Neuronal stem cell (in vitro differentiated cells): Measurements from ENCODE around the gene ULK3.
A peak's percentile ranks its signal among the peaks of the same experiment; 100 is the strongest.

Source experiments
- DNase-seq: peaks from one replicate; pipeline ENCODE4 v3.0.0-alpha.2; 2013; ENCODE audit warnings: low spot score
- H2AFZ ChIP-seq: one replicate; pipeline ENCODE4 v1.6.1; 2013; ENCODE audit warnings: mild to moderate bottlenecking, low read length, inconsistent platforms
- H2AK5ac ChIP-seq: 2 replicates; pipeline ENCODE4 v1.6.1; 2013; ENCODE audit warnings: low read depth, mild to moderate bottlenecking, inconsistent platforms, low read length, moderate library complexity, mixed read lengths
- H2BK120ac ChIP-seq: 2 replicates; pipeline ENCODE4 v1.6.1; 2013; ENCODE audit warnings: low read depth, mild to moderate bottlenecking, inconsistent platforms, low read length, moderate library complexity, mixed read lengths
- H2BK12ac ChIP-seq: one replicate; pipeline ENCODE4 v1.6.1; 2013; ENCODE audit warnings: low read length, inconsistent platforms
- H2BK15ac ChIP-seq: 2 replicates; pipeline ENCODE4 v1.6.1; 2013; ENCODE audit warnings: mild to moderate bottlenecking, low read length, inconsistent platforms, mixed read lengths
- H2BK5ac ChIP-seq: one replicate; pipeline ENCODE4 v1.6.1; 2013; ENCODE audit warnings: inconsistent platforms, mild to moderate bottlenecking, low read length, moderate library complexity
- H3K14ac ChIP-seq: one replicate; pipeline ENCODE4 v1.6.1; 2013; ENCODE audit warnings: low read length, inconsistent platforms
- H3K18ac ChIP-seq: 2 replicates; pipeline ENCODE4 v1.6.1; 2013; ENCODE audit warnings: low read length, inconsistent platforms
- H3K23ac ChIP-seq: 2 replicates; pipeline ENCODE4 v1.6.1; 2013; ENCODE audit warnings: low read depth, mild to moderate bottlenecking, mixed read lengths, low read length, inconsistent platforms; ENCODE audit not compliant: poor library complexity
- H3K27ac ChIP-seq: replicated peaks from 3 replicates; pipeline ENCODE4 v1.5.1; 2013; ENCODE audit warnings: low read length, inconsistent platforms
- H3K27me3 ChIP-seq, 3 experiments: 2 replicates each; pipeline ENCODE4 v1.6.1; 2013; ENCODE audit warnings: low read length in 3 of 3, mild to moderate bottlenecking in 2 of 3, inconsistent platforms in 1 of 3, low read depth in 1 of 3, mixed read lengths in 1 of 3, moderate library complexity in 1 of 3; ENCODE audit not compliant: control insufficient read depth in 3 of 3, insufficient read depth in 3 of 3
- H3K36me3 ChIP-seq, 2 donors: replicated peaks in 1 of 2; 2 replicates each; pipeline ENCODE4 v1.6.1; 2013; ENCODE audit warnings: low read length in 2 of 2; ENCODE audit not compliant: control insufficient read depth in 2 of 2, insufficient read depth in 2 of 2
- H3K4ac ChIP-seq: 2 replicates; pipeline ENCODE4 v1.6.1; 2013; ENCODE audit warnings: inconsistent platforms, mild to moderate bottlenecking, low read length, moderate library complexity
- H3K4me1 ChIP-seq, 2 donors: 1 replicate in 1 of 2; 2 replicates in 1 of 2; pipeline ENCODE4 v1.6.1; 2013; ENCODE audit warnings: low read length in 2 of 2, low read depth in 1 of 2; ENCODE audit not compliant: control insufficient read depth in 2 of 2, insufficient read depth in 1 of 2
- H3K4me2 ChIP-seq: one replicate; pipeline ENCODE4 v1.6.1; 2013; ENCODE audit warnings: mild to moderate bottlenecking, low read length, inconsistent platforms; ENCODE audit not compliant: insufficient read depth, poor library complexity, severe bottlenecking
- H3K4me3 ChIP-seq, 2 donors: 2 replicates each; pipeline ENCODE4 v1.5.1; 2013; ENCODE audit warnings: low read length in 2 of 2, mild to moderate bottlenecking in 2 of 2, inconsistent platforms in 1 of 2, moderate library complexity in 1 of 2
- H3K79me1 ChIP-seq: one replicate; pipeline ENCODE4 v1.6.1; 2013; ENCODE audit warnings: low read depth, mild to moderate bottlenecking, inconsistent platforms, low read length, moderate library complexity
- H3K9ac ChIP-seq: one replicate; pipeline ENCODE4 v1.6.1; 2013; ENCODE audit warnings: mild to moderate bottlenecking, low read depth, low read length, inconsistent platforms; ENCODE audit not compliant: poor library complexity
- H3K9me3 ChIP-seq, 2 donors: replicated peaks in 1 of 2; 2 replicates each; pipeline versions ENCODE3 to v1.6.1; 2013; ENCODE audit warnings: low read length in 2 of 2, mild to moderate bottlenecking in 2 of 2, inconsistent platforms in 1 of 2, low read depth in 1 of 2, mixed read lengths in 1 of 2, moderate library complexity in 1 of 2; ENCODE audit not compliant: control insufficient read depth in 2 of 2, insufficient read depth in 1 of 2
- H4K8ac ChIP-seq: one replicate; pipeline ENCODE4 v1.6.1; 2013; ENCODE audit warnings: low read depth, mild to moderate bottlenecking, inconsistent platforms, low read length, moderate library complexity
- H4K91ac ChIP-seq: one replicate; pipeline ENCODE4 v1.6.1; 2013; ENCODE audit warnings: low read length, low read depth, mild to moderate bottlenecking, inconsistent platforms; ENCODE audit not compliant: poor library complexity
- WGBS, 2 donors: extraction: QIAGEN DNeasy Blood & Tissue Kit; methylation state at CpG; one replicate each; pipeline ENCODE4 v1.1.7; 2013; ENCODE audit warnings: missing lambda C conversion rate in 2 of 2, mixed read lengths in 1 of 2; ENCODE audit not compliant: insufficient read length in 2 of 2, insufficient replicate concordance in 1 of 2; ENCODE audit errors: extremely low coverage in 2 of 2; 5-methylcytosine and 5-hydroxymethylcytosine counted together

The ULK3 gene

GRCh38 chr15:74815121-74815934 lies 27.6 kb downstream of the ULK3 start:
- H2AK5ac ChIP-seq, result peak overlapping the region; percentile 25

GRCh38 chr15:74812533-74812932 lies 30.4 kb downstream of the ULK3 start, which contains the start of gene LMAN1L:
TSS of gene LMAN1L (plus strand) at chr15:74812835. CDS start at chr15:74812855, 20 bp downstream.
- H2BK12ac ChIP-seq, result no peak within 1 kb of the TSS
- peak within 1 kb of the TSS; percentile 85 for H4K91ac ChIP-seq
- peaks cover 6% of the 10 kb centered on the region in 2 donors for H3K4me1 ChIP-seq
- no peak within 1 kb of the TSS for H3K4ac ChIP-seq
- H3K79me1 ChIP-seq, result no peaks in the 10 kb centered on the region
- H3K36me3 ChIP-seq, result no peaks in the 10 kb centered on the region
- H4K8ac ChIP-seq, result no peak within 1 kb of the TSS
- no peaks in the 10 kb centered on the region for H3K27me3 ChIP-seq
- H3K27ac ChIP-seq, result no peak within 1 kb of the TSS
- H3K9ac ChIP-seq, result no peak within 1 kb of the TSS
- no peak within 1 kb of the TSS for H3K23ac ChIP-seq
- no peaks in the 10 kb centered on the region for H3K9me3 ChIP-seq
- no peak within 1 kb of the TSS for H3K18ac ChIP-seq
- no peak within 1 kb of the TSS for H3K4me3 ChIP-seq
- H2BK15ac ChIP-seq, result peak within 1 kb of the TSS; percentile 21
- no peak within 1 kb of the TSS for H2AFZ ChIP-seq
- H2BK120ac ChIP-seq, result no peak within 1 kb of the TSS
- DNase-seq, result no peak
- H2AK5ac ChIP-seq, result peak within 1 kb of the TSS; percentile 86
- H2BK5ac ChIP-seq, result peak within 1 kb of the TSS; percentile 53
- H3K14ac ChIP-seq, result no peak within 1 kb of the TSS
- WGBS, 2 donors, result no CpG with 5 or more reads among the region's 12 CpGs
- H3K4me2 ChIP-seq, result no peak within 1 kb of the TSS

More at GRCh38 chr15:74815121-74815934, 27.6 kb downstream of the ULK3 start:
- Histone ChIP-seq H3K14ac (peak overlapping the region; percentile 31), H2BK12ac (peak overlapping the region; percentile 18), H3K27ac (no peak overlapping the region), H3K27me3 (peaks cover 0 to 16% (median 0%) of the 10 kb centered on the region in 3 experiments), H3K4me3 (no peak overlapping the region), H4K91ac (no peak overlapping the region), H3K9me3 (no peaks in the 10 kb centered on the region), H2BK5ac (no peak overlapping the region), H3K4me2 (no peak overlapping the region), H3K9ac (no peak overlapping the region), H2BK15ac (no peak overlapping the region), H2BK120ac (no peak overlapping the region), H3K18ac (peak overlapping the region; percentile 60), H3K79me1 (no peaks in the 10 kb centered on the region), H2AFZ (no peak overlapping the region), H3K4ac (no peak overlapping the region), H4K8ac (no peak overlapping the region), H3K36me3 (no peaks in the 10 kb centered on the region), H3K23ac (peak overlapping the region; percentile 52), H3K4me1 (peaks cover 2 to 6% of the 10 kb centered on the region in 2 donors)
- no peak for DNase-seq
- no CpG with 5 or more reads among the region's 10 CpGs for WGBS, 2 donors

- no peak overlapping the region for H3K4me2 ChIP-seq
- no peak overlapping the region for H2BK15ac ChIP-seq
- H3K9me3 ChIP-seq, result no peaks in the 10 kb centered on the region
- H3K9ac ChIP-seq, result no peak overlapping the region
- no peak overlapping the region for H3K18ac ChIP-seq
- H2AFZ ChIP-seq, result no peak overlapping the region
- no peak for DNase-seq
- H3K14ac ChIP-seq, result no peak overlapping the region
- no peak overlapping the region for H2AK5ac ChIP-seq
- H4K91ac ChIP-seq, result no peak overlapping the region
- no CpG with 5 or more reads among the region's 3 CpGs for WGBS, 2 donors
- H3K4me1 ChIP-seq, result peaks cover 0 to 4% of the 10 kb centered on the region in 2 donors
- H2BK120ac ChIP-seq, result no peak overlapping the region
- no peak overlapping the region for H3K27ac ChIP-seq
- no peak overlapping the region for H4K8ac ChIP-seq
- H3K27me3 ChIP-seq, result no peaks in the 10 kb centered on the region
- H3K4ac ChIP-seq, result no peak overlapping the region
- peaks cover under 1 to 2% of the 10 kb centered on the region in 2 donors for H3K36me3 ChIP-seq
- no peak overlapping the region for H3K4me3 ChIP-seq
- no peak overlapping the region for H2BK5ac ChIP-seq
- H3K79me1 ChIP-seq, result no peaks in the 10 kb centered on the region
- no peak overlapping the region for H2BK12ac ChIP-seq
- no peak overlapping the region for H3K23ac ChIP-seq
Observed at GRCh38 chr15:74809956-74810355, 33.0 kb downstream of the ULK3 start.

- H4K8ac ChIP-seq, result no peak overlapping the region
- no peak overlapping the region for H4K91ac ChIP-seq
- H3K4me1 ChIP-seq, result peaks cover 0 to 4% of the 10 kb centered on the region in 2 donors
- no peaks in the 10 kb centered on the region for H3K9me3 ChIP-seq
- H2AK5ac ChIP-seq, result no peak overlapping the region
- H3K23ac ChIP-seq, result no peak overlapping the region
- H3K27ac ChIP-seq, result no peak overlapping the region
- WGBS, 2 donors, result no CpG with 5 or more reads among the region's 5 CpGs
- H2BK120ac ChIP-seq, result no peak overlapping the region
- no peak overlapping the region for H3K4ac ChIP-seq
- no peak overlapping the region for H2BK12ac ChIP-seq
- no peak for DNase-seq
- peaks cover 3 to 7% of the 10 kb centered on the region in 2 donors for H3K36me3 ChIP-seq
- H3K4me3 ChIP-seq, result no peak overlapping the region
- H2BK5ac ChIP-seq, result no peak overlapping the region
- no peak overlapping the region for H3K9ac ChIP-seq
- no peak overlapping the region for H3K14ac ChIP-seq
- no peaks in the 10 kb centered on the region for H3K27me3 ChIP-seq
- no peak overlapping the region for H3K4me2 ChIP-seq
- H2AFZ ChIP-seq, result no peak overlapping the region
- H3K18ac ChIP-seq, result no peak overlapping the region
- no peak overlapping the region for H2BK15ac ChIP-seq
- no peaks in the 10 kb centered on the region for H3K79me1 ChIP-seq
Observed at GRCh38 chr15:74809242-74809641, 33.7 kb downstream of the ULK3 start.
